Measurements from ENCODE around the gene FGGY. TPM values are rescaled to one million over a fixed set of nuclear protein-coding genes. Genes with fewer than 3 reads are reported as not detected.

Gene FGGY
- total and polyA plus RNA-seq, 2 donors (not counting 1 experiment from before 2014, with no cell fraction given): 6.1 to 38.5 TPM

DNA sequence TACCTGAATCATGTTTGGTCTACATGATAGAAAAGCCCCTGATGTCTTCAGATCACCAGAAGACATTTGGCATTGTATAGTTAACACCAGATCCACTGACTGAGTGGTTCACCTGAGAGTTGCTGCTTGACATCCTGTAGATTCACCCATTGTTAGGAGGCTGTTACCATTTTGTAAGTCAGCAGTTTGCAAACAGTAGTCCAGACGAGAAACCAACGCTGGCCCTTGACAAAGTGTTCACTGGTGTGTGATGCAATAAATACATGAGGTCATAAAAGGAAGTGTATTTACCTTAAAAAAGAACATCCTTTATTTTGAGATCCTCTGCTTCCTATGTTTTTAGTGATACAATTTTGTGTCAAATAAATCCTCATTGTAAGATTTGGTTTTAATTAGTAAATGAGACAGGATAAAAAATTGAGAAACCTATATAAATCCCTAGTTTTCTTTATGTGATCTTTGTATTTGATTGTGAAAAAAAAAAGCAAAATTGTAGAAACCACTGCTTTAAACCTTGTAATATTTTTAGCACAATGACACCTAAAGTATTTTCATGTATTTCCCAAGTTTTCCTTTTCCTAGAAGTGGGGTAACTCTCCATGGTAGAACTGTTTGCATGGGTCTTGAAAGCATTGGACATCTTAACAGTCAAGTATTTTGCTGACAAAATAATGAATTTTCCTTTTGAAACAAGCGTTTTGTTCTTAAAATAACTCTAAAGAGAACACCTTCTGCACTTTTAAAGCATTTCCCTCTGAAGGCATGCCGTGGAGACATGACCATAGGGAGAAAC is 204.3 kb downstream of the FGGY start:
- Mint-ChIP-seq H3K9me3 (ENCODE audit: insufficient read depth) (no peaks in the 10 kb centered on the region), H3K4me1 (peaks cover 7% of the 10 kb centered on the region), H3K4me3 (no peak overlapping the region), H3K27me3 (no peaks in the 10 kb centered on the region), H3K27ac (no peak overlapping the region)
- Histone ChIP-seq H3K4me1 (ENCODE audit: control insufficient read depth in 2 of 2, insufficient read depth in 2 of 2, low read length in 2 of 2) (no peaks in the 10 kb centered on the region), H3K9ac (ENCODE audit: low read length) (no peak overlapping the region), H4K20me1 (ENCODE audit: control insufficient read depth, insufficient read depth, low read length, poor library complexity, severe bottlenecking) (no peaks in the 10 kb centered on the region), H3K79me2 (ENCODE audit: control insufficient read depth, insufficient read depth, low read length) (no peaks in the 10 kb centered on the region), H3K36me3 (replicated peaks in 1 of 2; ENCODE audit: control extremely low read depth in 1 of 2, control insufficient read depth in 1 of 2, extremely low read depth in 1 of 2, insufficient read depth in 2 of 2, low read length in 1 of 2) (no peaks in the 10 kb centered on the region), H3K9me3 (ENCODE audit: control extremely low read depth in 1 of 3, control insufficient read depth in 2 of 3, insufficient read depth in 1 of 3, low read length in 2 of 3) (no peaks in the 10 kb centered on the region), H3K4me2 (replicated peaks; ENCODE audit: low read depth, low read length, poor library complexity, severe bottlenecking) (no peak overlapping the region), H3K27me3 (replicated peaks in 1 of 4; ENCODE audit: control extremely low read depth in 1 of 4, control insufficient read depth in 3 of 4, insufficient read depth in 4 of 4, low read length in 3 of 4) (no peaks in the 10 kb centered on the region), H2AFZ (ENCODE audit: insufficient read depth, low read depth, low read length, poor library complexity, severe bottlenecking) (no peak overlapping the region), H3K27ac (ENCODE audit: low read length in 2 of 2) (no peak overlapping the region), H3K4me3 (ENCODE audit: control extremely low read depth in 1 of 5, extremely low read depth in 1 of 5, insufficient read depth in 1 of 5, low read depth in 2 of 5, low read length in 4 of 5) (no peak overlapping the region)
- CTCF ChIA-PET: no interaction called here
- TF ChIP-seq CTCF (IDR thresholded peaks at IDR 0.05) (no peak), EZH2 (IDR thresholded peaks at IDR 0.05; ENCODE audit: borderline replicate concordance, insufficient read depth, low read depth, low read length, poor library complexity, severe bottlenecking) (no peak)
- ATAC-seq (ENCODE audit: low read depth) (no peak), DNase-seq (no peak)
- WGBS (ENCODE audit: insufficient coverage): 100% methylated on average over 1 of the region's 4 CpGs
- POLR2A ChIA-PET: no interaction called here
- intact Hi-C loops (cut with micrococcal nuclease): no loop called here

- H3K36me3 ChIP-seq (replicated peaks in 1 of 2; ENCODE audit: control extremely low read depth in 1 of 2, control insufficient read depth in 1 of 2, extremely low read depth in 1 of 2, insufficient read depth in 2 of 2, low read length in 1 of 2): no peaks in the 10 kb centered on the region
- Mint-ChIP-seq H3K9me3 (ENCODE audit: insufficient read depth) (no peaks in the 10 kb centered on the region), H3K4me3 (no peak overlapping the region), H3K27ac (no peak overlapping the region), H3K27me3 (no peaks in the 10 kb centered on the region), H3K4me1 (peaks cover 11% of the 10 kb centered on the region)
- ChIA-PET CTCF (no interaction called here), POLR2A (no interaction called here)
- no peaks in the 10 kb centered on the region for H3K9me3 ChIP-seq (ENCODE audit: control extremely low read depth in 1 of 3, control insufficient read depth in 2 of 3, insufficient read depth in 1 of 3, low read length in 2 of 3)
- H3K27me3 ChIP-seq (replicated peaks in 1 of 4; ENCODE audit: control extremely low read depth in 1 of 4, control insufficient read depth in 3 of 4, insufficient read depth in 4 of 4, low read length in 3 of 4): no peaks in the 10 kb centered on the region
- no peak overlapping the region for H3K9ac ChIP-seq (ENCODE audit: low read length)
- ATAC-seq (ENCODE audit: low read depth): no peak
- H3K4me3 ChIP-seq (ENCODE audit: control extremely low read depth in 1 of 5, extremely low read depth in 1 of 5, insufficient read depth in 1 of 5, low read depth in 2 of 5, low read length in 4 of 5): no peak overlapping the region
- no peaks in the 10 kb centered on the region for H3K79me2 ChIP-seq (ENCODE audit: control insufficient read depth, insufficient read depth, low read length)
- DNase-seq: no peak
- peaks cover 0 to 4% of the 10 kb centered on the region in 2 donors for H3K4me1 ChIP-seq (ENCODE audit: control insufficient read depth in 2 of 2, insufficient read depth in 2 of 2, low read length in 2 of 2)
- intact Hi-C loops (cut with micrococcal nuclease): no loop called here
- no peaks in the 10 kb centered on the region for H4K20me1 ChIP-seq (ENCODE audit: control insufficient read depth, insufficient read depth, low read length, poor library complexity, severe bottlenecking)
- no peak overlapping the region for H3K4me2 ChIP-seq (replicated peaks; ENCODE audit: low read depth, low read length, poor library complexity, severe bottlenecking)
- H2AFZ ChIP-seq (ENCODE audit: insufficient read depth, low read depth, low read length, poor library complexity, severe bottlenecking): no peak overlapping the region
- 100% methylated on average over 2 of the region's 4 CpGs for WGBS (ENCODE audit: insufficient coverage)
- TF ChIP-seq EZH2 (IDR thresholded peaks at IDR 0.05; ENCODE audit: borderline replicate concordance, insufficient read depth, low read depth, low read length, poor library complexity, severe bottlenecking): no peak
- TF ChIP-seq CTCF (IDR thresholded peaks at IDR 0.05): no peak
- H3K27ac ChIP-seq (ENCODE audit: low read length in 2 of 2): no peak overlapping the region
Measured at GRCh38 chr1:59502009-59502691, 205.3 kb downstream of the FGGY start.
